ENCODE data around the gene UGT2A2.

The UGT2A2 gene

DNA sequence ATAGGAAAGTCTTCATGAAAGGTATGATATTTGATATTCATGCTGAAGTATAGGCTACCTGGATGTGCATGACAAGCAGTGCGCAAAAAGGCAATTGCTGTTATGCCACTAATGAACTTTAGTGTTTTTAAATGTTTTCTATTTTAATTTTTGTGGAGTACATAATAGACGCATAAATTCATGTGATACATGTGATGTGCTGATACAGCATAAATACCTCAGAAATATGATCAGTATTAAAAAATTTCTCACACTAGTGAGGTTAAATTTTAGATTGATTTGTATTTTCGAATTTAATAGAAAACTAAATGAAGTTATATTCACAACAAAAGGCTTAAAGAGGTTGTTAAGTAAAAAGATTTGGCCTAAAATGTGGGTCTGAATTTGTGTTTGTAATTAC is 11.4 kb upstream of the UGT2A2 start:
- Histone ChIP-seq H3K4me2 (ENCODE audit: low read length, poor library complexity, severe bottlenecking) (no peak overlapping the region), H2BK12ac (ENCODE audit: low read length in 2 of 2) (no peak overlapping the region), H3K14ac (ENCODE audit: low read length in 2 of 2) (no peak overlapping the region), H3K27me3 (ENCODE audit: control insufficient read depth in 1 of 2, insufficient read depth in 1 of 2, low read length in 2 of 2) (no peaks in the 10 kb centered on the region), H3K4me1 (ENCODE audit: control insufficient read depth, insufficient read depth, low read depth, low read length) (no peaks in the 10 kb centered on the region), H2AK5ac (ENCODE audit: low read length, severe bottlenecking) (no peak overlapping the region), H3K79me1 (replicated peaks; ENCODE audit: low read length, poor library complexity, severe bottlenecking) (no peaks in the 10 kb centered on the region), H3K9ac (ENCODE audit: low read length) (no peak overlapping the region), H2AFZ (ENCODE audit: low read depth, low read length) (no peak overlapping the region), H2BK15ac (ENCODE audit: low read depth, poor library complexity, severe bottlenecking) (no peak overlapping the region), H4K8ac (ENCODE audit: low read length) (no peak overlapping the region), H3K27ac (ENCODE audit: low read length, poor library complexity, severe bottlenecking) (no peak overlapping the region), H3K9me3 (ENCODE audit: control insufficient read depth, low read length) (no peaks in the 10 kb centered on the region), H4K91ac (ENCODE audit: low read length) (no peak overlapping the region), H3K18ac (ENCODE audit: low read depth in 1 of 2, low read length in 2 of 2) (no peak overlapping the region), H2BK5ac (ENCODE audit: low read depth, low read length, poor library complexity, severe bottlenecking) (no peak overlapping the region), H3K4me3 (ENCODE audit: insufficient read depth in 1 of 2, low read depth in 1 of 2, low read length in 2 of 2) (no peak overlapping the region), H3K36me3 (ENCODE audit: control insufficient read depth in 1 of 2, insufficient read depth in 2 of 2, low read depth in 1 of 2, low read length in 2 of 2) (no peaks in the 10 kb centered on the region), H3K4ac (ENCODE audit: low read depth in 1 of 2, low read length in 2 of 2) (no peak overlapping the region), H2BK120ac (ENCODE audit: low read depth, low read length) (no peak overlapping the region), H3K23ac (ENCODE audit: low read length in 2 of 2) (no peak overlapping the region)
- DNase-seq = no peak
- 25% methylated on average over 1 of the region's 3 CpGs for WGBS

DNA sequence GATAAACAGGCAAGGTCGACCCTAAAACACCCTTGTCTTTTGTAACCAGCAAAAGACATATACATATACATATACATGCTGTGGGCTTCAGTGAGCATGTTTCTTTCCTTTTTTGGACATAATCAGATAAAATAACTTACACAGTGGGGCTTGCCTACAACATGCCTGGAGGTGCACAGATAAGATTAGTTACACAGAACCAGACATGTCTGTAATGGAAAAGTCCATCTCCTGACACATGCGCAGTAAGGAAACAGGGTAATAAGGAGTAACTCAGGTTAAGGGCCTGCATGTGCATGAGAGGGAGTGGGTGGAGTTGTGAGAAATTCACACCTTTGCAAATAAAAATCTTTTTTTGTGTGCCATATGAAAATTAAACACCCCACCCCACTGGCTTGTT is 10.2 kb upstream of the UGT2A2 start:
- Histone ChIP-seq H3K27me3 (ENCODE audit: control insufficient read depth in 1 of 2, insufficient read depth in 1 of 2, low read length in 2 of 2) (no peaks in the 10 kb centered on the region), H4K8ac (ENCODE audit: low read length) (no peak overlapping the region), H3K36me3 (ENCODE audit: control insufficient read depth in 1 of 2, insufficient read depth in 2 of 2, low read depth in 1 of 2, low read length in 2 of 2) (no peaks in the 10 kb centered on the region), H2BK15ac (ENCODE audit: low read depth, poor library complexity, severe bottlenecking) (no peak overlapping the region), H2BK5ac (ENCODE audit: low read depth, low read length, poor library complexity, severe bottlenecking) (no peak overlapping the region), H3K23ac (ENCODE audit: low read length in 2 of 2) (no peak overlapping the region), H3K4ac (ENCODE audit: low read depth in 1 of 2, low read length in 2 of 2) (no peak overlapping the region), H3K4me1 (ENCODE audit: control insufficient read depth, insufficient read depth, low read depth, low read length) (no peaks in the 10 kb centered on the region), H2AK5ac (ENCODE audit: low read length, severe bottlenecking) (no peak overlapping the region), H2BK12ac (ENCODE audit: low read length in 2 of 2) (no peak overlapping the region), H4K91ac (ENCODE audit: low read length) (no peak overlapping the region), H2AFZ (ENCODE audit: low read depth, low read length) (no peak overlapping the region), H3K4me3 (ENCODE audit: insufficient read depth in 1 of 2, low read depth in 1 of 2, low read length in 2 of 2) (no peak overlapping the region), H3K9me3 (ENCODE audit: control insufficient read depth, low read length) (no peaks in the 10 kb centered on the region), H3K27ac (ENCODE audit: low read length, poor library complexity, severe bottlenecking) (no peak overlapping the region), H3K79me1 (replicated peaks; ENCODE audit: low read length, poor library complexity, severe bottlenecking) (no peaks in the 10 kb centered on the region), H3K14ac (ENCODE audit: low read length in 2 of 2) (no peak overlapping the region), H3K9ac (ENCODE audit: low read length) (no peak overlapping the region), H3K4me2 (ENCODE audit: low read length, poor library complexity, severe bottlenecking) (no peak overlapping the region), H2BK120ac (ENCODE audit: low read depth, low read length) (no peak overlapping the region), H3K18ac (ENCODE audit: low read depth in 1 of 2, low read length in 2 of 2) (no peak overlapping the region)
- WGBS = 72% methylated on average over 2 of the region's 2 CpGs
- no peak for DNase-seq

- H3K9me3 ChIP-seq (ENCODE audit: control insufficient read depth, low read length) = no peaks in the 10 kb centered on the region
- H3K36me3 ChIP-seq (ENCODE audit: control insufficient read depth in 1 of 2, insufficient read depth in 2 of 2, low read depth in 1 of 2, low read length in 2 of 2) = no peaks in the 10 kb centered on the region
- H3K18ac ChIP-seq (ENCODE audit: low read depth in 1 of 2, low read length in 2 of 2) = no peak overlapping the region
- no peak overlapping the region for H2BK5ac ChIP-seq (ENCODE audit: low read depth, low read length, poor library complexity, severe bottlenecking)
- no peak overlapping the region for H3K4ac ChIP-seq (ENCODE audit: low read depth in 1 of 2, low read length in 2 of 2)
- H3K14ac ChIP-seq (ENCODE audit: low read length in 2 of 2) = no peak overlapping the region
- H3K23ac ChIP-seq (ENCODE audit: low read length in 2 of 2) = no peak overlapping the region
- H2BK12ac ChIP-seq (ENCODE audit: low read length in 2 of 2) = no peak overlapping the region
- H4K8ac ChIP-seq (ENCODE audit: low read length) = no peak overlapping the region
- no peak overlapping the region for H2AK5ac ChIP-seq (ENCODE audit: low read length, severe bottlenecking)
- WGBS = 56% methylated on average over 1 of the region's 1 CpG
- H3K79me1 ChIP-seq (replicated peaks; ENCODE audit: low read length, poor library complexity, severe bottlenecking) = no peaks in the 10 kb centered on the region
- H2BK15ac ChIP-seq (ENCODE audit: low read depth, poor library complexity, severe bottlenecking) = no peak overlapping the region
- no peak overlapping the region for H4K91ac ChIP-seq (ENCODE audit: low read length)
- no peak for DNase-seq
- H3K27ac ChIP-seq (ENCODE audit: low read length, poor library complexity, severe bottlenecking) = no peak overlapping the region
- no peak overlapping the region for H2BK120ac ChIP-seq (ENCODE audit: low read depth, low read length)
- no peak overlapping the region for H2AFZ ChIP-seq (ENCODE audit: low read depth, low read length)
- H3K4me3 ChIP-seq (ENCODE audit: insufficient read depth in 1 of 2, low read depth in 1 of 2, low read length in 2 of 2) = no peak overlapping the region
- no peaks in the 10 kb centered on the region for H3K27me3 ChIP-seq (ENCODE audit: control insufficient read depth in 1 of 2, insufficient read depth in 1 of 2, low read length in 2 of 2)
- H3K4me1 ChIP-seq (ENCODE audit: control insufficient read depth, insufficient read depth, low read depth, low read length) = no peaks in the 10 kb centered on the region
- H3K9ac ChIP-seq (ENCODE audit: low read length) = no peak overlapping the region
- no peak overlapping the region for H3K4me2 ChIP-seq (ENCODE audit: low read length, poor library complexity, severe bottlenecking)
Measured at GRCh38 chr4:69649207-69649606, 9.8 kb upstream of the UGT2A2 start.

DNA sequence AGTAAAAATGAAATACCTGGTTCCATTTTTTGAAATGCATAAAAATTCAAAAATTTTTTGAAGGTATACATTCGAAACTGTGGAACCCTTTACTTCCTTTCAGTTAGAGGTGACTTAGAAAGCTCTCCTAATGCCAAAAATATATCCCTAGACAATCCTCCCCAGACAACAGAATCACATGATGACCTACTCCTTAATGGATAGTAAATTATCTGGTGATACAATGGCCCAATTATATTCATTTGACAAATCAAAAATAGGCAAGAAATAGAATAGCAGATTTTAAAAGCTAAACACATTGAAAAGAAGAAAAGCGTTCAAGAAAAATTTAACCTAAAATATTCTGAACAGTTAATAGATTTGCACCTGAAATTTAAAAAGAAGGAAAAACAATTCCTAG is 3.5 kb upstream of the UGT2A2 start:
- Histone ChIP-seq H3K4me1 (ENCODE audit: control insufficient read depth, insufficient read depth, low read depth, low read length) (no peaks in the 10 kb centered on the region), H3K27ac (ENCODE audit: low read length, poor library complexity, severe bottlenecking) (no peak overlapping the region), H3K14ac (ENCODE audit: low read length in 2 of 2) (no peak overlapping the region), H2AK5ac (ENCODE audit: low read length, severe bottlenecking) (no peak overlapping the region), H3K4ac (ENCODE audit: low read depth in 1 of 2, low read length in 2 of 2) (no peak overlapping the region), H3K18ac (ENCODE audit: low read depth in 1 of 2, low read length in 2 of 2) (no peak overlapping the region), H3K23ac (ENCODE audit: low read length in 2 of 2) (no peak overlapping the region), H2BK12ac (ENCODE audit: low read length in 2 of 2) (no peak overlapping the region), H4K91ac (ENCODE audit: low read length) (no peak overlapping the region), H3K79me1 (replicated peaks; ENCODE audit: low read length, poor library complexity, severe bottlenecking) (no peaks in the 10 kb centered on the region), H3K4me2 (ENCODE audit: low read length, poor library complexity, severe bottlenecking) (no peak overlapping the region), H3K9ac (ENCODE audit: low read length) (no peak overlapping the region), H2BK5ac (ENCODE audit: low read depth, low read length, poor library complexity, severe bottlenecking) (no peak overlapping the region), H4K8ac (ENCODE audit: low read length) (no peak overlapping the region), H2BK120ac (ENCODE audit: low read depth, low read length) (no peak overlapping the region), H3K36me3 (ENCODE audit: control insufficient read depth in 1 of 2, insufficient read depth in 2 of 2, low read depth in 1 of 2, low read length in 2 of 2) (no peaks in the 10 kb centered on the region), H3K9me3 (ENCODE audit: control insufficient read depth, low read length) (no peaks in the 10 kb centered on the region), H3K27me3 (ENCODE audit: control insufficient read depth in 1 of 2, insufficient read depth in 1 of 2, low read length in 2 of 2) (no peaks in the 10 kb centered on the region), H3K4me3 (ENCODE audit: insufficient read depth in 1 of 2, low read depth in 1 of 2, low read length in 2 of 2) (no peak overlapping the region), H2BK15ac (ENCODE audit: low read depth, poor library complexity, severe bottlenecking) (no peak overlapping the region), H2AFZ (ENCODE audit: low read depth, low read length) (no peak overlapping the region)
- no peak for DNase-seq
- 71% methylated on average over 1 of the region's 2 CpGs for whole genome bisulfite sequencing
